ENCODE results near the gene GMDS.
A peak's percentile ranks its signal among the peaks of the same experiment; 100 is the strongest.

GMDS gene

GRCh38 chr6:2203264-2203663 is 42.1 kb downstream of the GMDS start:
- DNase-seq = no peak

- DNase-seq = no peak
These were observed 47.4 kb downstream of the GMDS start for GRCh38 chr6:2197984-2198383.

- DNase-seq = no peak
These were observed 48.2 kb downstream of the GMDS start for GRCh38 chr6:2197177-2197671.

GRCh38 chr6:2196079-2196679 is 49.2 kb downstream of the GMDS start:
- peak; percentile 74 for DNase-seq

GRCh38 chr6:2194643-2195042 is 50.8 kb downstream of the GMDS start:
- DNase-seq = no peak

GRCh38 chr6:2193931-2194330 is 51.5 kb downstream of the GMDS start:
- DNase-seq = no peak

- no peak for DNase-seq
These were observed 52.4 kb downstream of the GMDS start for GRCh38 chr6:2192976-2193375.

- no peak for DNase-seq
These were observed 54.0 kb downstream of the GMDS start for GRCh38 chr6:2191390-2191740.

- DNase-seq = no peak
These were observed 54.6 kb downstream of the GMDS start for GRCh38 chr6:2190661-2191389.

- no peak for DNase-seq
These were observed 56.5 kb downstream of the GMDS start for GRCh38 chr6:2188856-2189384.

- DNase-seq = no peak
These were observed 57.0 kb downstream of the GMDS start for GRCh38 chr6:2188397-2188796.

GRCh38 chr6:2187826-2188225 is 57.6 kb downstream of the GMDS start:
- DNase-seq = no peak

- DNase-seq = no peak
These were observed 58.9 kb downstream of the GMDS start for GRCh38 chr6:2186516-2186915.

- peak; percentile 57 for DNase-seq
These were observed 59.9 kb downstream of the GMDS start for GRCh38 chr6:2185466-2185865.

- peak; percentile 23 for DNase-seq
These were observed 60.5 kb downstream of the GMDS start for GRCh38 chr6:2184700-2185455.

- no peak for DNase-seq
These were observed 61.7 kb downstream of the GMDS start for GRCh38 chr6:2183752-2184151.

- DNase-seq = peak; percentile 65
These were observed 62.2 kb downstream of the GMDS start for GRCh38 chr6:2183246-2183645.

GRCh38 chr6:2182251-2182650 is 63.2 kb downstream of the GMDS start:
- DNase-seq = peak; percentile 16

- no peak for DNase-seq
These were observed 63.8 kb downstream of the GMDS start for GRCh38 chr6:2181567-2181966.

GRCh38 chr6:2179950-2180349 is 65.5 kb downstream of the GMDS start:
- DNase-seq = no peak

GRCh38 chr6:2179241-2179640 is 66.2 kb downstream of the GMDS start:
- DNase-seq = no peak

- DNase-seq = no peak
These were observed 67.3 kb downstream of the GMDS start for GRCh38 chr6:2178125-2178524.

- no peak for DNase-seq
These were observed 69.6 kb downstream of the GMDS start for GRCh38 chr6:2175825-2176224.
